Tibial nerve (tissue), 3 donors: ENCODE data around the gene KANK2.

Experiments used
- CTCF ChIP-seq, 5 experiments: fragments of 200-600 bp in 3 of 5; fragments of 450-650 bp in 2 of 5; sonication (generic) in 3 of 5; IDR thresholded peaks; one replicate each; pipeline ENCODE4 v1.5.1; 2016 to 2019; ENCODE audit warnings: antibody characterized with exemption in 5 of 5, mild to moderate bottlenecking in 3 of 5, moderate library complexity in 2 of 5
- POLR2A ChIP-seq, 2 donors: fragments of 450-650 bp; IDR thresholded peaks; one replicate each; pipeline ENCODE4 v1.6.1; 2017; ENCODE audit warnings: antibody characterized with exemption in 2 of 2, mild to moderate bottlenecking in 2 of 2, moderate library complexity in 2 of 2

GRCh38 chr19:11182994-11183393 is 14.4 kb downstream of the KANK2 start:
- TF ChIP-seq CTCF (IDR thresholded peaks at IDR 0.05): no peak
- TF ChIP-seq POLR2A (IDR thresholded peaks at IDR 0.05): no peak
